Erythroblast (primary cell): ENCODE measurements around the gene ZNHIT1.

Experiments
- DNase-seq, 2 experiments: peaks; one replicate each; lab custom pipeline; 2025; lab: John Stamatoyannopoulos, UW
- GATA1 ChIP-seq: IDR thresholded peaks from 2 replicates; pipeline ENCODE4 v1.6.1; 2011; ENCODE audit warnings: low read depth, mild to moderate bottlenecking, control low read depth, low read length, moderate library complexity
- POLR2A ChIP-seq: IDR thresholded peaks from 2 replicates; pipeline ENCODE4 v1.6.1; 2011; ENCODE audit warnings: mild to moderate bottlenecking, low read length

ZNHIT1 gene

DNA sequence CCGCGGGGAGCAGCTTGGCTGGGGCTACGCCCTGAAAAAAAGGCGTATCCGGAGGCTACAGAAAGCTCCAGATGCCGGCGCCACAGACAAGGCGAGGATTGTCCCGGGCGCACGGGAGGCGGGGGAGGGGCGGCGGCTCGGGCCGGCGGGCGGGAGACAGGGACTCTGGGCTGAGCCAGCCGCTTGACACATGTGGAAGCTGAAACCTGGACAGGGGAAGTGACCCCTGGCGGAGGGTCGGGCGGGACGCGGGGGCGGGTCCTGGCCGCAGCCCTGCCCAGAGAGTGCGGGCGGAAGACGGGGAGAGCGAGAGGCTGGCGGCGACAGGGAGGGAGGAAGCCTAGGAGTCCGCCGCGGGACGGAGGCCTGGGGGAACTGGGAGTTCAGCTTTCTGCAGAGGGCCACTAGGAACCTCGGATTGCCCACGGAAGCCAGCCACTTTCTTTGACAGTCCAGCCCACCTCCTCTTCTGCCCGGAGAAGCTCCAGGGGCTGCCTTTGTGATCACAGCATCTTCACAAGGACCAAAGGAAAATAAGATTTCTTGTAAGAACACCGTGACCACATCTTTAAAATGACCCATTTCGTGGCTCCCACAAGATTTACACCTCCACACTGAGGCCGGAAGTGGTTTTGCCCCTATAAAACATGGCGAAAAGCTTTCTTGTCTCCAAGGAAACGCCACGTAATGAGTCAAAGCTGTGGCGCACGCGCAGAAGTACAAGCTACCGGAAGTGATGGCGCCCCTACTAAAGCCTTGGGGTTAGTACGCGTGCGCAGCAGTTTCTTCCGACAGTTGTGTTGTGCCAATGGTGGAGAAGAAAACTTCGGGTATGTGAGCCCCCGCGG lies at the start of gene ZNHIT1, which contains the start of gene PLOD3:
Gene ZNHIT1 (plus strand): TSS at position 778 of the 848 bp plus-strand sequence. CDS start 31 bp downstream, at position 809.
Gene PLOD3 (minus strand): TSS at position 194 of the 848 bp plus-strand sequence. CDS start 307 bp downstream, outside the sequence.
- TF ChIP-seq POLR2A (peak; percentile 66), GATA1 (no peak)
- peak; percentile 98 to 99 for DNase-seq

DNA sequence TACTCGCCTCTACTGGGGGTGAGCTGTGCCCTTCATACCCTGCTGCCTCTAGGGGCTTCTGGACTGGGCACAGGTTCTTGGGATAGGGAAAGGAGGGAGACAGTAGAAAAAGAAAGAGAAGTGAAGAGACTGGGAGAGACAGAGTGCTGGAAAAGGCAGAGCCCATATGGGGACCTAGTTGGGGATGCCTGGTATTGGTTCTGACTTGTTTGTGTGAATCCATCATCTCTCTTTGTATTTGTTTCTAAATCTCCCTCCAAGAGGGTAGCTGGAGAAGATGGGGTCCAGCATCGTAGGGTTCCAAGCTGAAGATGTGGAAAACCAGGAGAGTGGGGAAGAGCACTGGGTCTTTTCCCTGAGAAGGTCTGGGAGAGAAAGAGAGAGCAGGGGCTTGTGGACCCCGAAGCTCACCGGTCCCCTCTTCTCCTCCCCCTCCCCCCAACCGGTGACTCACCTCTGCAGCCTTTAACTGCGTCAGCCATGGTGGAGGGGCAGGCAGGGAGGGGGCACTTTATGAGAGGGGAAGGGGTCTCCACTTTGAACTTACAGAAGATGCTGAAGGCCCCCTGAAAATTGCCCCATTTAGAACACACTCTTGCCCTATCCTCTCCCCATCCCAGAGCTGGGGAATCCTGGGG lies 49.4 kb upstream of the ZNHIT1 start:
- DNase-seq, result no peak
- TF ChIP-seq POLR2A, result no peak
- TF ChIP-seq GATA1, result no peak

DNA sequence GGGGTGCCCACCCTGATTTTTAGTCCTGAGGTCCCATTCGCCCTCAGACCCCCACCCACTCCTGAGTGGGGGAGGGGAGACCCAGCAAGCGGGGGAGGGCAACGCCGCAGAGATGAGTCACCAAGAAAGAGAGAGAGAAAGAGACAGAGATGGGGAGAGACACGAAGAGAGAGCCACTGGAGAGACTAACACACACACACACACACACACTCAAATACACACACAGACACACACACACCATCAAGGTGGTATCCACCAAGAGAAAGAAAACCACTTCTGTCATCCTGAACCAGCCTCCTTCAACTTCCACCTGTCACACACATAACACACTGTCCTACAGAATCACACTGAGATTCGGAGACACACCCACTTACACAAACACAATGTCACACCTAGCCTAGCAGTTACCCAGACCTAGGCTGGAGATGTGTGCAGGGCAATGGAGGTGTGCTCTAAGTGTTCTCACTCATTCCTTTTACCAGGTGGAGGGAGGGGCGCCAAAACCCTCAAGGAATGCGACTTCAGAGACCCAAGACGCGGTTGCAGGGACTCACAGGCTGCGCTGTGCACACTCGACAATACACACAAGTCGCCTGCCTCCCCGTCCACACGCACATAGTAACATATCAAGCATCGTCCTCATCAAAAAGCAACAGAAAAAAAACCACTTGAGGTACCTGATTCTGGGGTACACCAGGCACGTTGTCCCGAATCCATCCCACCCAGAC lies 48.7 kb upstream of the ZNHIT1 start:
- no peak for DNase-seq
- TF ChIP-seq POLR2A, result no peak
- TF ChIP-seq GATA1, result no peak

DNA sequence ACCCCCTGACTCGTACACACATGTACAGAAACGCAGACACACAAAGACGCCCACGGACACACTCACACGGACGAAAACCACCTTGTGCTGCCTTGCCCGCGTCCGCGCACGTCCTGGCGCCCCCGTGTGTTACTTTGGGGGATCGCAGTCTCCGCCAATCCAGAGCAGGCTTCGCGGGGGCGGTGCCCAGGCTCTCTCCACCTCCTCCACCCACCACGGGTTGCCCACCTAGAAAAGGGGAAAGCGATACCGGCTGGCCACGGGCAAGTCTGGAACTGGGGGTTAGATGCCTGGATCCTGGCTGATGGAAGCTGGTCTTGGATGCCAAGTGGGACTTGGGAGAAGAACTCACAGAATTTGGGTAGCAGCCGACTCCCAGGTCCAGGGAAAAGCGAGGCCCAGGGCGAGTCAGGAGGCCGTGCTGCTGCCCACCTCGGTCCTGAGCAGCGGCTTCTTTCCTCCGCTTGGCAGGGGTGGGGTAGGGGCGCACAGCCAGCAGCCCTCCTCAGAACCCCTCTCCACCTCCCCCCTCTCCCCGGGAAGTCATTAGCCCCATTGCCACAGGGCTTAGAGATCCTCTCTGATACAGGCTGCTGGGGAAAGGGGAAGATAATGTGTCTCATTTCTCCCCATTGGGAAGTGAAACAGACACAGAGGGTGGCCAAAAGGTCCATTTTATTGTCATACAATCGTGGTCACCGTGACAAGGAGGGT lies 48.0 kb upstream of the ZNHIT1 start:
- DNase-seq, result peak; percentile 65 to 84
- TF ChIP-seq GATA1, result no peak
- no peak for TF ChIP-seq POLR2A

- no peak for DNase-seq
- TF ChIP-seq GATA1, result no peak
- no peak for TF ChIP-seq POLR2A
Observed at GRCh38 chr7:101170617-101171441, 47.1 kb upstream of the ZNHIT1 start.

DNA sequence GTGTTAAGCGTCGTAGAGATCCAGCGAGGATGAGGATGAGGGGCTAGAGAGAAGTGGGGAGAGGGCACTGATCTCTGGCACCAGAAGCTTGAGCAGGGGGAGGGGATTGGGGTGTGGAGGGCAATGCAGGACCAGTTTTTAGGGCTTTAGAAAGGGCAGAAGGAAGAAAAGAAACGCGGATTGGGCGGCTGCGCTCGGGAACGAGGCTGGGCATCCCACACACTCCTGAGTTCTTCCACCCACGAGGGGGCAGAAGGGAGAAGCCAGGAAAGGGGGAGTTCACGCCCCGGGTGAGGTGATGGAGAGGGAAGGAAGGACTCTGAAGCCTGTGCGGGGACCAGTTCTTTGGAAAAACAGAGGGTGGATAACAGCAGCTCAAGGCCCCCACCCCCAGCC lies 46.5 kb upstream of the ZNHIT1 start:
- TF ChIP-seq POLR2A (no peak), GATA1 (no peak)
- DNase-seq, result no peak

- TF ChIP-seq POLR2A (no peak), GATA1 (no peak)
- DNase-seq, result no peak
Observed at GRCh38 chr7:101172005-101172853, 45.7 kb upstream of the ZNHIT1 start.

DNA sequence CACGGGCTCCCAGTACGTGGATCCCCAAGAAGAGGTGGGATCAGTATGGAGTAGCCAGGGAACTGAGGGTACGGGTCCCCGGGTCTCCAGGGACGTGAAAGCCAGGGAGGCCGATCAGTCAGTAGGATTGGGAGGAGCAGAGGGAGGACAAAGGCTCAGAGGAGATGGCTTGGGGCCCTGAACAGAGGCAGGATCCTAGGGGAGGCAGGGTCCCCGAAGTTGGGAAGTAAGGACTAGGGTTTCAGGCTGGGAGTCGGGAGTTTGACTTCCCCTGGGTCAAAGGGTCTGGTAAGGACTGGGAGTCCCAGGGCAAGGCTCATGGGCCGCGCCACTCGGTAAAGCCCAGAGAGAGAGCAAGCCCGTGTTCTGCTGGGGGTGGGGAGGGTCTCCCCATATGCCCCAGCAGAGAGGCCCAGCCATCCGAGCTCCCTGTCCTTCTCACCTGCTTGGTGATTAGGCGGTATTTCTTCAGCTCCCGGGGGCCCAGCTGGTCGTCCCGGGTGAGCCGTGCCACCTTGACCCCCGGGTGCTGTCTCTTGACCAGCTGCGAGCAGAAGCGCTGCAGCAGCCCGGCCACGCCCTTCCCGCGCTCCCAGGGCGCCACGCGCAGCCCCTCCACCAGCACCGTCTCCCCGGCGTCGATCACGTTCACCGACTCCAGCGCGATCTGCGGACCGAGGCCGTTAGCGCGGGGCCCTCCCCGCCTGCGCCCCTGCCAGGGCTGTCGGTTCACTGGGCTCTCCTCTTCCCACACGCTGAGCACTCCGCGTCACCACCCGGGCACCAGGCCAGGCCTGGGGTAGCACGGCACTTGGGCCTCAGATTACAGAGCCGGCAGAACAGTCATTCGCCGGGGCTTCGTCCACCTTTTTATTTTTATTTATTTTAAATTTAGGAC lies 44.9 kb upstream of the ZNHIT1 start:
- peak; percentile 49 to 57 for DNase-seq
- no peak for TF ChIP-seq POLR2A
- no peak for TF ChIP-seq GATA1

DNA sequence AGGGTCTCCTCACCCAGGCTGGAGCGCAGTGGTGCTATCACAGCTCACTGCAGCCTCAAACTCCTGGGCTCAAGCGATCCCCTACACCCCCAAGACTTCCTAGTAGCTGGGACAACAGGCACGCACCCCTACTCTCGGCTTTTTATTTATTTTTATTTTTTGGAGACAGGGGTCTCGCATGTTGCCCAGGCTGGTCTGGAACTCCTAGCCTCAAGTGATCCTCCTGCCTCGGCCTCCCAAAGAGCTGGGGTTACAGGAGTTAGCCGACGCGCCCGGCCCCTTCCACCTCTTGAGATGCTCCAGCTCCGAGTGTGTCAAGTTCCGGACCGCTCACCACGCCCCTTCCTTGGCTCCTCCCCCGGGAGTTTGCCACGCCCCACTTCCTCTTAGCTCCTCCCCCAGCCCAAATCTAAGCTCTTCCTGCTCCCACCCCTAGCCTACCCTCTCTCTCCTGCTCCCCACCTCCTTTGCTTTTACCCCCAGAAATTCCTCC lies 44.2 kb upstream of the ZNHIT1 start:
- peak; percentile 60 to 75 for DNase-seq
- peak; percentile 37 for TF ChIP-seq POLR2A
- no peak for TF ChIP-seq GATA1

DNA sequence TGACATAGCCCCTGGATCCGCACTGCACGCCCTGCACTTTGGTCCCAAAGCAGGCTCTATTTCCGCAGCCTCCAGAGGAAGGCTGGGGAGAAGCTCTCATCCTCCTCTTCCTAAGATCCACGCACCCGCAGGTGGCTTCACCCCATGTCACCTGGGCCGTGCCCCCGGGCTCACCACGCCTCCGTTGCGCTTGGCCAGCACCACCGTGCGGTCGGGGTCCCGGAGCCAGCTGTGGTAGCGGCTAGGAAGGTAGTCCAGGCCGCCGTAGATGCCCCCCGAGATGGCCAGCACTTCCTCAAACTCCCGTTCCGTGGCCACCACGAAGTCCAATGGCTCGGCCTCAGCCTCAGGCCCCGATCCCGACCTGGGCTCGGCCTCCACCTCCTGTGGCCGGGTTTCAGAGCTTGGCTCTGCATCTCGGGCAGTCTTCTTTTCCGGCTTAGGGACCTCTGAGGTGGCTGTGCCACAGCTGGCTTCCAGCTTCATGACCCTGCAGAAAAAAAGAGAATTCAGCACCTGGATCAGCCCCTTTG lies 43.6 kb upstream of the ZNHIT1 start:
- no peak for DNase-seq
- TF ChIP-seq POLR2A (no peak), GATA1 (no peak)

- no peak for DNase-seq
- TF ChIP-seq POLR2A (no peak), GATA1 (no peak)
Observed at GRCh38 chr7:101175664-101176063, 42.3 kb upstream of the ZNHIT1 start.
